Measurements from ENCODE around the gene CT45A1.
"Not testable (repeated sequence)": the region's sequence is repeated elsewhere in the genome, so short reads cannot be mapped to it uniquely, and the experiment has no call there.

CT45A1 gene

GRCh38 chrX:135713183-135713689, at the start of gene CT45A1:
Gene CT45A1, plus strand, starts transcription at chrX:135713639. Its CDS starts 5,302 bp downstream, at chrX:135718941.
- not testable (repeated sequence) for DNase-seq (ENCODE audit: low read depth)

- not testable (repeated sequence) for DNase-seq (ENCODE audit: low read depth)
Measured at GRCh38 chrX:135672979-135673378, 40.5 kb upstream of the CT45A1 start.

GRCh38 chrX:135688137-135688536, 25.3 kb upstream of the CT45A1 start:
- DNase-seq (ENCODE audit: low read depth) = no peak

GRCh38 chrX:135695471-135695870, 18.0 kb upstream of the CT45A1 start:
- no peak for DNase-seq (ENCODE audit: low read depth)

GRCh38 chrX:135697601-135698000, 15.8 kb upstream of the CT45A1 start:
- DNase-seq (ENCODE audit: low read depth) = no peak

- DNase-seq (ENCODE audit: low read depth) = no peak
Measured at GRCh38 chrX:135698924-135699323, 14.5 kb upstream of the CT45A1 start.

GRCh38 chrX:135707880-135708279, 5.6 kb upstream of the CT45A1 start:
- DNase-seq (ENCODE audit: low read depth) = no peak

GRCh38 chrX:135713795-135714194, 356 bp downstream of the CT45A1 start:
- DNase-seq (ENCODE audit: low read depth) = no peak

- DNase-seq (ENCODE audit: low read depth) = not testable (repeated sequence)
Measured at GRCh38 chrX:135734666-135735065, 21.2 kb downstream of the CT45A1 start.

GRCh38 chrX:135737366-135738071, 24.1 kb downstream of the CT45A1 start:
- no peak for DNase-seq (ENCODE audit: low read depth)

GRCh38 chrX:135740681-135741149, 27.3 kb downstream of the CT45A1 start:
- DNase-seq (ENCODE audit: low read depth) = no peak

- DNase-seq (ENCODE audit: low read depth) = no peak
Measured at GRCh38 chrX:135741192-135741715, 27.8 kb downstream of the CT45A1 start.

GRCh38 chrX:135744739-135745138, 31.3 kb downstream of the CT45A1 start:
- DNase-seq (ENCODE audit: low read depth) = not testable (repeated sequence)

GRCh38 chrX:135768091-135768490, 54.7 kb downstream of the CT45A1 start, which contains the start of gene CT45A3:
Gene CT45A3, minus strand, starts transcription at chrX:135768191. Its CDS starts 3,747 bp downstream, at chrX:135764444.
- not testable (repeated sequence) for DNase-seq (ENCODE audit: low read depth)
